ENCODE results near the gene PRCP. TPM values are rescaled to one million over a fixed set of nuclear protein-coding genes. Genes with fewer than 3 reads are reported as not detected.

The PRCP gene
- total and polyA plus RNA-seq, 4 donors, result 25.4 to 126 (median 46.6) TPM

DNA sequence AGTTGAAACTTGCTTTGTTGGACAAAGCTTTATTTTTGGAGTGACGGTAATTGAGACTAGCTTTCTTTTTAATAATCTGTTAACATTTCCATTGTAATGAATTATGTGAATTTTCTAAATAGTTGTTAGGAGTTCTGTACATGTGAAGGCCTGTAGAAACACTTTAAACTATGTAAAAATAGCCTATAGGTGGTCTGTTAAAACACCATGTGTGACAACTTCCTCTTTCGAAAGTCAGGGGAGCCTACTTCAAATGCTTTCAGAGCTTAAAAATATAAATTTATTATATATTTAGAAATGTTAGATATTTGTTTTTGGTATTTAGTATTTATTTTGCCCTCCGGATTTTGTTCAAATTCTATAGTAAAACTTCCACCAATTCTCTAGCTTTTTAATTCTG is 30.0 kb upstream of the PRCP start:
- H3K27ac ChIP-seq (ENCODE audit: low read depth in 1 of 2, low read length in 1 of 2), result no peak overlapping the region
- TF ChIP-seq, protein P1, sequence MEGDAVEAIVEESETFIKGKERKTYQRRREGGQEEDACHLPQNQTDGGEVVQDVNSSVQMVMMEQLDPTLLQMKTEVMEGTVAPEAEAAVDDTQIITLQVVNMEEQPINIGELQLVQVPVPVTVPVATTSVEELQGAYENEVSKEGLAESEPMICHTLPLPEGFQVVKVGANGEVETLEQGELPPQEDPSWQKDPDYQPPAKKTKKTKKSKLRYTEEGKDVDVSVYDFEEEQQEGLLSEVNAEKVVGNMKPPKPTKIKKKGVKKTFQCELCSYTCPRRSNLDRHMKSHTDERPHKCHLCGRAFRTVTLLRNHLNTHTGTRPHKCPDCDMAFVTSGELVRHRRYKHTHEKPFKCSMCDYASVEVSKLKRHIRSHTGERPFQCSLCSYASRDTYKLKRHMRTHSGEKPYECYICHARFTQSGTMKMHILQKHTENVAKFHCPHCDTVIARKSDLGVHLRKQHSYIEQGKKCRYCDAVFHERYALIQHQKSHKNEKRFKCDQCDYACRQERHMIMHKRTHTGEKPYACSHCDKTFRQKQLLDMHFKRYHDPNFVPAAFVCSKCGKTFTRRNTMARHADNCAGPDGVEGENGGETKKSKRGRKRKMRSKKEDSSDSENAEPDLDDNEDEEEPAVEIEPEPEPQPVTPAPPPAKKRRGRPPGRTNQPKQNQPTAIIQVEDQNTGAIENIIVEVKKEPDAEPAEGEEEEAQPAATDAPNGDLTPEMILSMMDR (IDR thresholded peaks at IDR 0.05; ENCODE audit: control extremely low read depth, extremely low read depth), result no peak
- no peak for DNase-seq
- no peaks in the 10 kb centered on the region for H3K27me3 ChIP-seq (ENCODE audit: control insufficient read depth in 3 of 3, insufficient read depth in 3 of 3, low read length in 2 of 3)
- no peak overlapping the region for H3K4me3 ChIP-seq
- WGBS, 2 donors, result 70 to 85% methylated on average over 3 of the region's 3 CpGs
- no peaks in the 10 kb centered on the region for H3K9me3 ChIP-seq (ENCODE audit: control insufficient read depth in 4 of 4, insufficient read depth in 3 of 4, low read length in 3 of 4)
- H3K9ac ChIP-seq (ENCODE audit: insufficient read depth in 1 of 2, low read length in 2 of 2), result no peak overlapping the region
- no peak for ATAC-seq (ENCODE audit: insufficient read depth, low FRiP score)
- no peaks in the 10 kb centered on the region for H3K4me1 ChIP-seq (ENCODE audit: control insufficient read depth in 5 of 5, insufficient read depth in 5 of 5, low read length in 5 of 5)
- H3K36me3 ChIP-seq (ENCODE audit: control insufficient read depth in 4 of 4, insufficient read depth in 4 of 4, low read length in 4 of 4), result no peaks in the 10 kb centered on the region

DNA sequence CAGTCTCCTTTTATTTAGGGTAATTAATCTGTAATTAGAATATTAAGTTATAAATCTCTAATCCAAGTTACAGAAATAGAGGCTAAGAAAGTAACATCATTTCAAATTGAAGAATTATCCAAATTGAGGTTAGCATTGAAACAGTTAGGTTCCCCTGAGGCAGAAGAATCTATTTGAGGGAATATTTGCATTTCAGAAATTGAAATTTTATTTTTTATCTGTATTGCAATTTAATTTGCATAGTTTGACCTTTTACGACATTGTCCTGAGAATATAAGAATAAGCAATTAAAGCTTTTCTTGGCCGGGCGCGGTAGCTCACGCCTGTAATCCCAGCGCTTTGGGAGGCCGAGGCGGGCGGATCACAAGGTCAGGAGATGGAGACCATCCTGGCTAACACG is 28.9 kb upstream of the PRCP start:
- Histone ChIP-seq H3K4me1 (ENCODE audit: control insufficient read depth in 5 of 5, insufficient read depth in 5 of 5, low read length in 5 of 5) (no peaks in the 10 kb centered on the region), H3K27me3 (ENCODE audit: control insufficient read depth in 3 of 3, insufficient read depth in 3 of 3, low read length in 2 of 3) (no peaks in the 10 kb centered on the region), H3K27ac (ENCODE audit: low read depth in 1 of 2, low read length in 1 of 2) (no peak overlapping the region), H3K9me3 (ENCODE audit: control insufficient read depth in 4 of 4, insufficient read depth in 3 of 4, low read length in 3 of 4) (no peaks in the 10 kb centered on the region), H3K36me3 (ENCODE audit: control insufficient read depth in 4 of 4, insufficient read depth in 4 of 4, low read length in 4 of 4) (no peaks in the 10 kb centered on the region), H3K4me3 (no peak overlapping the region), H3K9ac (ENCODE audit: insufficient read depth in 1 of 2, low read length in 2 of 2) (no peak overlapping the region)
- WGBS, 2 donors, result 98 to 99% methylated on average over 8 to 9 of the region's 10 CpGs
- no peak for ATAC-seq (ENCODE audit: insufficient read depth, low FRiP score)
- no peak for DNase-seq
- TF ChIP-seq, protein P1 (IDR thresholded peaks at IDR 0.05; ENCODE audit: control extremely low read depth, extremely low read depth), result no peak

DNA sequence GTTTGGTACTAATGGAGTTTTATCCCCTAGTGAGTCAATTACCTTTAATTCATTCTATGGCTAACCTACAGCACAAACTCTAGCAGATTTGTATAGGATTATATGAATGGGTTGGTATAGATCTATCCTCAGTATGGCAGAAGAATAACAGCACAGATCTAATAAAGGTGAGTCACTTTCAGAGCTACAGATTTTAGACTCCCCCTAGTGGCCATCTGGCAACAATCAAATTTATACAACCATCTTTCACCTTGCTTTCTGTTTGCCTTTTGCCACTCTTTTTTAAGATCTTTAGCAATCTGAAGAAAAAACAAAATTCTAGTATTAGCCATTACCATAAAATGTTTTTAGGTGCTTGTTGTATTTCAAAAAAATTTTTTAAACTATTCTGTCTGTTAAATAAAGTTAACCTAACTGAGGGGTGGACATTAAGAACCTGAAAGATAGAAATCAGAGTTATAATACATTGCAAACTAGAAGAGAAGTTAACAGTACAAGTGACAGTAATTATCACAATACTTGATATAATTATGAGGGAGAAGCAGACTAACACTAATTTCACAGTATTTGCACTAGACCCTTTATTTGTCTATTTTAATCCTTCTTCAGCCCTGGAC is 27.1 kb upstream of the PRCP start:
- no peaks in the 10 kb centered on the region for H3K36me3 ChIP-seq (ENCODE audit: control insufficient read depth in 4 of 4, insufficient read depth in 4 of 4, low read length in 4 of 4)
- H3K9ac ChIP-seq (ENCODE audit: insufficient read depth in 1 of 2, low read length in 2 of 2), result no peak overlapping the region
- no peaks in the 10 kb centered on the region for H3K9me3 ChIP-seq (ENCODE audit: control insufficient read depth in 4 of 4, insufficient read depth in 3 of 4, low read length in 3 of 4)
- H3K4me3 ChIP-seq, result no peak overlapping the region
- DNase-seq, result peak in 2 of 3 donors; percentile 48 to 51
- H3K27me3 ChIP-seq (ENCODE audit: control insufficient read depth in 3 of 3, insufficient read depth in 3 of 3, low read length in 2 of 3), result no peaks in the 10 kb centered on the region
- no peak overlapping the region for H3K27ac ChIP-seq (ENCODE audit: low read depth in 1 of 2, low read length in 1 of 2)
- no peak for ATAC-seq (ENCODE audit: insufficient read depth, low FRiP score)
- H3K4me1 ChIP-seq (ENCODE audit: control insufficient read depth in 5 of 5, insufficient read depth in 5 of 5, low read length in 5 of 5), result no peaks in the 10 kb centered on the region
- TF ChIP-seq, protein P1 (IDR thresholded peaks at IDR 0.05; ENCODE audit: control extremely low read depth, extremely low read depth), result peak; percentile 62

All from lung (tissue), 12 donors.